ENCODE measurements around the gene ENTREP3.
A peak's percentile ranks its signal among the peaks of the same experiment; 100 is the strongest.
"Not testable (repeated sequence)": the region's sequence is repeated elsewhere in the genome, so short reads cannot be mapped to it uniquely, and the experiment has no call there.

Gene ENTREP3

DNA sequence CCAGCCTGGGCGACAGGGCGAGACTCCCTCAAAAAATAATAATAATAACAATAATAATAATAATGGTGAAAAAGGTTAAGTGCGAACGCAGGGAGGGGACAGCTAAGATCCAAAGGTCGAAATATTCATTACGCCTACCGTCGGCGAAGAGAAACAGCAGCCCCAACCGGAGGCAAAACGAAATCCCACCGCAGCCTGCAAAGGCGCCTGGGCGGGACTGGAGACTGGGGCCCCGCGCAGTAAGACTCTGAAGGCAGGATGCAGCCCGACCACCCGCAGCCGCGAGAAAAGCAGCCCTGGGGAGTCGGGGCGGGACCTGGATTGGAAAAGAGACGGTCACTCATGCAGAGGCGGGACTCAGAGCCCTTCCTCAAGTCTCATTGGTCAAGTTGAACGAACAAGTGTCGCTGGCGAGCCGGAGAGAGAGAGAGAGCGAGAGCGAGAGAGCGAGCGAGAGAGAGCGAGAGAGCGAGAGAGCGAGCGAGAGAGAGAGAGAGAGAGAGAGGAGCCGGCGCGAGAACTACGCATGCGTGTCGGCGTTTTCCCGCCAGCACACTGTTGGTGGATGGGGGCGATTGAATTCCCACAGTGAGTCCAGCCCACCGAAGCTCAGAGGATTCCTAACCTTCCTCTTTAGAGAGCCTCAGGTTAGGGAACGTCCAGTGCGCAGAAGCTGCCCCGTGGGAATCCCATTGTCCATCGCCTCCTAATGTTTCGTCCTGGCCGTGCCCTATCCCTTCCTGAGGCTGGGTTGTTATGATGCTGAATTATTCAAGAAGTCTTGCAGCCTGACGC, 10.7 kb downstream of the ENTREP3 start:
- H3K27me3 ChIP-seq (replicated peaks; ENCODE audit: control insufficient read depth, insufficient read depth, low read length, poor library complexity, severe bottlenecking) = no peaks in the 10 kb centered on the region
- H3K27ac ChIP-seq (ENCODE audit: insufficient read depth, low read length, poor library complexity, severe bottlenecking) = peak overlapping the region; percentile 66
- H3K4me1 ChIP-seq (ENCODE audit: control insufficient read depth, insufficient read depth, low read length, poor library complexity, severe bottlenecking) = peaks cover 15% of the 10 kb centered on the region
- H3K36me3 ChIP-seq (ENCODE audit: control insufficient read depth, insufficient read depth, low read length) = peaks cover 2% of the 10 kb centered on the region
- H3K4me3 ChIP-seq (ENCODE audit: insufficient read depth, low read depth, low read length, poor library complexity, severe bottlenecking) = peak overlapping the region; percentile 63
- H3K9me3 ChIP-seq (ENCODE audit: control insufficient read depth, low read length) = no peaks in the 10 kb centered on the region
- DNase-seq = peak; percentile 92 to 96 (median 94)

GRCh38 chr1:155242805-155243358, 12.4 kb downstream of the ENTREP3 start:
- no peak for DNase-seq
- H3K9me3 ChIP-seq (ENCODE audit: control insufficient read depth, low read length) = no peaks in the 10 kb centered on the region
- H3K4me3 ChIP-seq (ENCODE audit: insufficient read depth, low read depth, low read length, poor library complexity, severe bottlenecking) = no peak overlapping the region
- no peaks in the 10 kb centered on the region for H3K27me3 ChIP-seq (replicated peaks; ENCODE audit: control insufficient read depth, insufficient read depth, low read length, poor library complexity, severe bottlenecking)
- peaks cover 8% of the 10 kb centered on the region for H3K36me3 ChIP-seq (ENCODE audit: control insufficient read depth, insufficient read depth, low read length)
- H3K4me1 ChIP-seq (ENCODE audit: control insufficient read depth, insufficient read depth, low read length, poor library complexity, severe bottlenecking) = peaks cover 15% of the 10 kb centered on the region
- no peak overlapping the region for H3K27ac ChIP-seq (ENCODE audit: insufficient read depth, low read length, poor library complexity, severe bottlenecking)

DNA sequence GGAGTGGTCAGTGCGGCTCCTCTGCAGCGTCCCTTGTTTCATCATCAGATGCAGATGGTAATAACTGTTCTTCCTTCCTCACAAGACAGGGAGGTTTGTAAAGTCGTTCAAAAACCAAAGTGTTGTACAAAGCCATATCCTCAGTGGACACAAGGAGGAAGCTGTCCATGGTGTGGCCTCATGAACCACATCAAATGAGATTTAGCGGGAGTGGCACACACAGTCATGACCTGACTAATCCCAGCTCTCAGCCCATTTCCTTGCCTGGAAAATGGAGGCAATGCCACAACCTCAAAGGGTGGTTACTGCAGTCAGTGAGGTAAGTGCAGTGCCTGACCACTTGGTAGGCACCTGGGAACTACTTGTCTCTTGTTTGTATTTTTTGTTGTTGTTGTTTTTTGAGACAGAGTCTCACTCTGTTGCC, 13.4 kb downstream of the ENTREP3 start:
- Histone ChIP-seq H3K27ac (ENCODE audit: insufficient read depth, low read length, poor library complexity, severe bottlenecking) (peak overlapping the region; percentile 65), H3K4me3 (ENCODE audit: insufficient read depth, low read depth, low read length, poor library complexity, severe bottlenecking) (no peak overlapping the region), H3K36me3 (ENCODE audit: control insufficient read depth, insufficient read depth, low read length) (peaks cover 12% of the 10 kb centered on the region), H3K27me3 (replicated peaks; ENCODE audit: control insufficient read depth, insufficient read depth, low read length, poor library complexity, severe bottlenecking) (no peaks in the 10 kb centered on the region), H3K9me3 (ENCODE audit: control insufficient read depth, low read length) (no peaks in the 10 kb centered on the region), H3K4me1 (ENCODE audit: control insufficient read depth, insufficient read depth, low read length, poor library complexity, severe bottlenecking) (peaks cover 15% of the 10 kb centered on the region)
- no peak for DNase-seq

DNA sequence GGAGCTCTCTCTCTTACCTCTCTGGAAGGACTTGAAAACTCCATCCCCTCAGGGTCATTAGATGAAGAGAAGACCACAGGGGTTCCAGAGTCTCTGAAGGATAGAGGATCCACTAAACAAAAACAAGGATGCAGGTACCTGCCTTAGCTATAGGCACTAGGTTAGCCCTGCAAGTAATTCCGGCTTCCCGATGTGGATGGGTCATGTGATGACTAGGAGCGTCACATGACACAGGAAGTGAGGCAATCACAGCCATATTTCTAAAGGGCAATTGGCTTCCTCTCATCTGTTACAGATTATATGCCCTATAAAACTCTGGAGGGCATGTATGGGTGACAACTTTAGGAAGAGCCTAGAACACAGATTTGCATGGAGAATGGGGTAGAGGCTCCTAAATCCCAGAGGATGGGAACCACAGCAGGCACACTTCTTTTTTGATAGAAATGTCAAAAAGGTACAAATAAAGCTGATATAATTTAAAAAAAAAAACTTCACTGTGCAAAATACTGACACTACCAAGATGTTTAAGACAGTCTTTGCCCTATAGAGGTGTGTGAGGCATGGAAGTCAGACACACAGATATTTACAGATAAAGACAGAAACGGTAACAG, 14.1 kb downstream of the ENTREP3 start:
- peak; percentile 41 to 69 (median 46) for DNase-seq
- peak overlapping the region; percentile 54 for H3K4me3 ChIP-seq (ENCODE audit: insufficient read depth, low read depth, low read length, poor library complexity, severe bottlenecking)
- peaks cover 18% of the 10 kb centered on the region for H3K4me1 ChIP-seq (ENCODE audit: control insufficient read depth, insufficient read depth, low read length, poor library complexity, severe bottlenecking)

GRCh38 chr1:155236451-155236850, 18.8 kb downstream of the ENTREP3 start:
- H3K9me3 ChIP-seq (ENCODE audit: control insufficient read depth, low read length) = no peaks in the 10 kb centered on the region
- H3K27ac ChIP-seq (ENCODE audit: insufficient read depth, low read length, poor library complexity, severe bottlenecking) = no peak overlapping the region
- H3K27me3 ChIP-seq (replicated peaks; ENCODE audit: control insufficient read depth, insufficient read depth, low read length, poor library complexity, severe bottlenecking) = no peaks in the 10 kb centered on the region
- no peak for DNase-seq
- no peak overlapping the region for H3K4me3 ChIP-seq (ENCODE audit: insufficient read depth, low read depth, low read length, poor library complexity, severe bottlenecking)
- peaks cover 22% of the 10 kb centered on the region for H3K36me3 ChIP-seq (ENCODE audit: control insufficient read depth, insufficient read depth, low read length)
- H3K4me1 ChIP-seq (ENCODE audit: control insufficient read depth, insufficient read depth, low read length, poor library complexity, severe bottlenecking) = peaks cover 10% of the 10 kb centered on the region

More for the DNA sequence above, 14.1 kb downstream of the ENTREP3 start:
- no peaks in the 10 kb centered on the region for H3K9me3 ChIP-seq (ENCODE audit: control insufficient read depth, low read length)
- peaks cover 19% of the 10 kb centered on the region for H3K36me3 ChIP-seq (ENCODE audit: control insufficient read depth, insufficient read depth, low read length)
- H3K27ac ChIP-seq (ENCODE audit: insufficient read depth, low read length, poor library complexity, severe bottlenecking) = peak overlapping the region; percentile 65
- no peaks in the 10 kb centered on the region for H3K27me3 ChIP-seq (replicated peaks; ENCODE audit: control insufficient read depth, insufficient read depth, low read length, poor library complexity, severe bottlenecking)

- not testable (repeated sequence) for H3K27ac ChIP-seq (ENCODE audit: insufficient read depth, low read length, poor library complexity, severe bottlenecking); H3K4me3 ChIP-seq (ENCODE audit: insufficient read depth, low read depth, low read length, poor library complexity, severe bottlenecking); DNase-seq; H3K4me1 ChIP-seq (ENCODE audit: control insufficient read depth, insufficient read depth, low read length, poor library complexity, severe bottlenecking); H3K9me3 ChIP-seq (ENCODE audit: control insufficient read depth, low read length); H3K27me3 ChIP-seq (replicated peaks; ENCODE audit: control insufficient read depth, insufficient read depth, low read length, poor library complexity, severe bottlenecking)
- H3K36me3 ChIP-seq (ENCODE audit: control insufficient read depth, insufficient read depth, low read length) = peaks cover 22% of the 10 kb centered on the region
These were observed 19.9 kb downstream of the ENTREP3 start for GRCh38 chr1:155235375-155235774.

DNA sequence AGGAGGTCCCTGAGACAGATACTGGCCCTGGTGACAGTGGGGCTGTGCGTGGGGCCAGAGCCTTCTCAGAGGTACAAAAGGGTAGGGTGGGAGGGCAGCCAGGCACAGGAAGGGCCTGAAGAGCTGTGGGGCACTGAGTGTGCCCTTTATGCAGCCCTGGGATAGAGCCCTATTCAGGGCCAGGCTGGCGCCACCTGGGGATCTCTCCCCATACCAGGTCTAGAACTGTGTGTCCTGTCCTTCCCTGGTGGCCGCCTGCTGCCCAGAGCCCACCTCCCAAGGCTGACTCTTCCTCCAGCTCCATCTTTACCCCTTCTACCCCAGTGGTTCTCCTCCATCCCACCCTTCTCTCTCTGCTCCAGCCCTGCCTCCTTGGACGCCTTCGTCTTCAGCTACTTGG, 21.8 kb downstream of the ENTREP3 start:
- not testable (repeated sequence) for H3K4me3 ChIP-seq (ENCODE audit: insufficient read depth, low read depth, low read length, poor library complexity, severe bottlenecking); H3K4me1 ChIP-seq (ENCODE audit: control insufficient read depth, insufficient read depth, low read length, poor library complexity, severe bottlenecking); DNase-seq; H3K27me3 ChIP-seq (replicated peaks; ENCODE audit: control insufficient read depth, insufficient read depth, low read length, poor library complexity, severe bottlenecking); H3K27ac ChIP-seq (ENCODE audit: insufficient read depth, low read length, poor library complexity, severe bottlenecking); H3K9me3 ChIP-seq (ENCODE audit: control insufficient read depth, low read length)
- peaks cover 16% of the 10 kb centered on the region for H3K36me3 ChIP-seq (ENCODE audit: control insufficient read depth, insufficient read depth, low read length)

- not testable (repeated sequence) for H3K9me3 ChIP-seq (ENCODE audit: control insufficient read depth, low read length); H3K4me3 ChIP-seq (ENCODE audit: insufficient read depth, low read depth, low read length, poor library complexity, severe bottlenecking); DNase-seq; H3K27me3 ChIP-seq (replicated peaks; ENCODE audit: control insufficient read depth, insufficient read depth, low read length, poor library complexity, severe bottlenecking); H3K27ac ChIP-seq (ENCODE audit: insufficient read depth, low read length, poor library complexity, severe bottlenecking)
- H3K36me3 ChIP-seq (ENCODE audit: control insufficient read depth, insufficient read depth, low read length) = peaks cover 14% of the 10 kb centered on the region
- peaks cover 15% of the 10 kb centered on the region for H3K4me1 ChIP-seq (ENCODE audit: control insufficient read depth, insufficient read depth, low read length, poor library complexity, severe bottlenecking)
These were observed 23.0 kb downstream of the ENTREP3 start for GRCh38 chr1:155232001-155232978.

DNA sequence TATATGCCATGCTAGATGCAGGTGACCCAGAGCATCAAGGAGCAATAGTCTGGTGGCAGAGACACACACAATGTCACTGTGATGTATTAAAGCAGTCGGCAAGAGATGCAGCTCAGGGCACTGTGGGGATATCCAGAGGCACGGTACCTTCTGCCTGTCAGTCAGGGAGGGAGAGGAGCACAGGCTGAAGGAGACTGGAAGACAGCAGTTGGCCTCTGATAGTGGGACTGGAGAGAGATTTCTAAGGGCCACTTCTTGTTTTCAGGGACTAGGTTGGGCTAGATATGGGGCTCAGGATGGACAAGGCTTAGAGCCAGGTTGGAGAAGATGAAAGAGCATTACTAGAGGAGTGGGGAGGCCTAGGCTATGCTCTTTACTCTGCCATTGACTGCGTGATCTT, 24.0 kb downstream of the ENTREP3 start:
- DNase-seq; H3K27ac ChIP-seq (ENCODE audit: insufficient read depth, low read length, poor library complexity, severe bottlenecking); H3K9me3 ChIP-seq (ENCODE audit: control insufficient read depth, low read length); H3K27me3 ChIP-seq (replicated peaks; ENCODE audit: control insufficient read depth, insufficient read depth, low read length, poor library complexity, severe bottlenecking); H3K36me3 ChIP-seq (ENCODE audit: control insufficient read depth, insufficient read depth, low read length); H3K4me3 ChIP-seq (ENCODE audit: insufficient read depth, low read depth, low read length, poor library complexity, severe bottlenecking): not testable (repeated sequence)
- H3K4me1 ChIP-seq (ENCODE audit: control insufficient read depth, insufficient read depth, low read length, poor library complexity, severe bottlenecking) = peaks cover 17% of the 10 kb centered on the region
